A673 (cell line): ENCODE results near the gene TMED9. TPM values are rescaled to one million over a fixed set of nuclear protein-coding genes. Genes with fewer than 3 reads are reported as not detected.

Experiments
- BruUV-seq: library from RNA; stranded (reverse); fragments of 400-500 nt; replicated peaks from 2 replicates; lab custom pipeline; 2021; lab: Mats Ljungman, UMichigan
- CTCF ChIA-PET: fragments of 300-600 bp; sonication (Branson Sonifier 250); formaldehyde crosslinking; loops from one replicate; lab custom pipeline; 2022; ENCODE audit warnings: antibody characterized with exemption; lab: Charles Lee
- POLR2A ChIA-PET: fragments of 300-600 bp; sonication (Branson Sonifier 250); formaldehyde crosslinking; loops from one replicate; lab custom pipeline; 2022; ENCODE audit warnings: antibody characterized with exemption; ENCODE audit not compliant: low non-redundant PET; lab: Charles Lee
- DNase-seq: peaks from one replicate; pipeline ENCODE4 v3.0.0-alpha.2; 2015; ENCODE audit warnings: low spot score
- H3K27ac ChIP-seq: fragments of 200-600 bp; sonication (generic); 2 replicates; pipeline ENCODE4 v1.5.1; 2016; ENCODE audit warnings: mixed run types, low read depth, mild to moderate bottlenecking, mixed read lengths, antibody characterized with exemption, low read length; ENCODE audit not compliant: poor library complexity, severe bottlenecking
- H3K27me3 ChIP-seq: fragments of 200-600 bp; sonication (generic); replicated peaks from 2 replicates; pipeline ENCODE4 v1.6.1; 2017; ENCODE audit warnings: mixed run types, low read depth, mild to moderate bottlenecking, mixed read lengths, antibody characterized with exemption, low read length; ENCODE audit not compliant: insufficient read depth, poor library complexity
- H3K36me3 ChIP-seq: fragments of 200-600 bp; sonication (generic); 2 replicates; pipeline ENCODE4 v1.6.1; 2016; ENCODE audit warnings: mixed run types, mild to moderate bottlenecking, mixed read lengths, antibody characterized with exemption, low read length; ENCODE audit not compliant: insufficient read depth, poor library complexity, severe bottlenecking
- H3K4me1 ChIP-seq: fragments of 200-600 bp; sonication (generic); 2 replicates; pipeline ENCODE4 v1.6.1; 2017; ENCODE audit warnings: mixed run types, mild to moderate bottlenecking, mixed read lengths, antibody characterized with exemption, low read length; ENCODE audit not compliant: insufficient read depth, poor library complexity, severe bottlenecking
- H3K4me3 ChIP-seq: fragments of 200-600 bp; sonication (generic); 2 replicates; pipeline ENCODE4 v1.5.1; 2016; ENCODE audit warnings: low read depth, mixed run types, mild to moderate bottlenecking, mixed read lengths, low read length; ENCODE audit not compliant: poor library complexity, severe bottlenecking
- H3K9me3 ChIP-seq: fragments of 200-600 bp; sonication (generic); 2 replicates; pipeline ENCODE4 v1.6.1; 2016; ENCODE audit warnings: mixed run types, low read depth, mild to moderate bottlenecking, mixed read lengths, antibody characterized with exemption, low read length; ENCODE audit not compliant: poor library complexity, severe bottlenecking
- EZH2 ChIP-seq: fragments of 200-600 bp; sonication (generic); IDR thresholded peaks from 2 replicates; pipeline ENCODE4 v1.6.1; 2017; ENCODE audit warnings: borderline replicate concordance, low read depth, mild to moderate bottlenecking, mixed read lengths, antibody characterized with exemption, low read length; ENCODE audit not compliant: poor library complexity, severe bottlenecking
- intact Hi-C: fragments of 100-400 bp; cut with micrococcal nuclease; formaldehyde crosslinking; loops from one replicate; pipeline ENCODE4 v1.10.0; 2022; ENCODE audit not compliant: unreplicated experiment
- total RNA-seq: library from RNA; stranded (reverse); gene quantifications from 2 replicates; pipeline ENCODE4 v1.2.3, GENCODE V29; 2021
- TF ChIP-seq, protein P1 (sequence below): fragments of 300-800, 200-600 bp; sonication (generic); conservative IDR thresholded peaks from 2 replicates; pipeline ENCODE4 v1.5.1; 2017; ENCODE audit warnings: low read depth, mild to moderate bottlenecking, antibody characterized with exemption, low read length, moderate library complexity, mixed read lengths

The TMED9 gene
- total RNA-seq, 1 experiment from 2014 or later, result 88.6 TPM

GRCh38 chr5:177548495-177548894 is 43.5 kb upstream of the TMED9 start:
- DNase-seq, result no peak
- no peaks in the 10 kb centered on the region for H3K27me3 ChIP-seq
- CTCF ChIA-PET, result no interaction called here
- no peaks in the 10 kb centered on the region for H3K9me3 ChIP-seq
- POLR2A ChIA-PET, result no interaction called here
- no peak overlapping the region for H3K4me3 ChIP-seq
- no peak for TF ChIP-seq EZH2
- TF ChIP-seq, protein P1, sequence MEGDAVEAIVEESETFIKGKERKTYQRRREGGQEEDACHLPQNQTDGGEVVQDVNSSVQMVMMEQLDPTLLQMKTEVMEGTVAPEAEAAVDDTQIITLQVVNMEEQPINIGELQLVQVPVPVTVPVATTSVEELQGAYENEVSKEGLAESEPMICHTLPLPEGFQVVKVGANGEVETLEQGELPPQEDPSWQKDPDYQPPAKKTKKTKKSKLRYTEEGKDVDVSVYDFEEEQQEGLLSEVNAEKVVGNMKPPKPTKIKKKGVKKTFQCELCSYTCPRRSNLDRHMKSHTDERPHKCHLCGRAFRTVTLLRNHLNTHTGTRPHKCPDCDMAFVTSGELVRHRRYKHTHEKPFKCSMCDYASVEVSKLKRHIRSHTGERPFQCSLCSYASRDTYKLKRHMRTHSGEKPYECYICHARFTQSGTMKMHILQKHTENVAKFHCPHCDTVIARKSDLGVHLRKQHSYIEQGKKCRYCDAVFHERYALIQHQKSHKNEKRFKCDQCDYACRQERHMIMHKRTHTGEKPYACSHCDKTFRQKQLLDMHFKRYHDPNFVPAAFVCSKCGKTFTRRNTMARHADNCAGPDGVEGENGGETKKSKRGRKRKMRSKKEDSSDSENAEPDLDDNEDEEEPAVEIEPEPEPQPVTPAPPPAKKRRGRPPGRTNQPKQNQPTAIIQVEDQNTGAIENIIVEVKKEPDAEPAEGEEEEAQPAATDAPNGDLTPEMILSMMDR, result no peak
- peak overlapping the region; percentile 13 for H3K27ac ChIP-seq
- H3K4me1 ChIP-seq, result peaks cover 20% of the 10 kb centered on the region
- H3K36me3 ChIP-seq, result peaks cover 12% of the 10 kb centered on the region
- intact Hi-C loops, result no loop called here
- no TSS peak for BruUV-seq

DNA sequence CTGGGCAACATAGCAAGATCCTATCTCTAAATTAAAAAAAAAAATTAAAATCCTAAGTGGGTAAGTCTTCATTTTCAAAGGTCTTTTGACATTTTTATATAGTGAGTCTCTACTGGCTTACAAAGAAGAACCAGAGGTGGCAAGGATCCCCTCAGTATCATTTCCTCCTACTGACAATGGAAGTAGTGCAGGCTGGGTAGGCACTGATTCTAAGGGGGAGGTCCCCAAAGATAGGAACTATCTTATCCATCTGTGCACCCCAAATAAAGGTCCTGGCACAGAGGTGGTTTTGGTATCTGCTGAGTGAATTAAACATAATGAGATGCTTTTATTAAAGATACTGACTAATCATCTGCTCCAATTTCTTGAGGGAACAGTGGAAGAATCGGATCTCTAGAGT is 41.9 kb upstream of the TMED9 start:
- no peak overlapping the region for H3K27ac ChIP-seq
- DNase-seq, result no peak
- no TSS peak for BruUV-seq
- no peaks in the 10 kb centered on the region for H3K9me3 ChIP-seq
- intact Hi-C loops, result no loop called here
- ChIA-PET CTCF (no interaction called here), POLR2A (no interaction called here)
- no peaks in the 10 kb centered on the region for H3K27me3 ChIP-seq
- TF ChIP-seq, protein P1, result no peak
- no peak for TF ChIP-seq EZH2
- H3K4me3 ChIP-seq, result no peak overlapping the region
- H3K36me3 ChIP-seq, result peaks cover 12% of the 10 kb centered on the region
- peaks cover 19% of the 10 kb centered on the region for H3K4me1 ChIP-seq

DNA sequence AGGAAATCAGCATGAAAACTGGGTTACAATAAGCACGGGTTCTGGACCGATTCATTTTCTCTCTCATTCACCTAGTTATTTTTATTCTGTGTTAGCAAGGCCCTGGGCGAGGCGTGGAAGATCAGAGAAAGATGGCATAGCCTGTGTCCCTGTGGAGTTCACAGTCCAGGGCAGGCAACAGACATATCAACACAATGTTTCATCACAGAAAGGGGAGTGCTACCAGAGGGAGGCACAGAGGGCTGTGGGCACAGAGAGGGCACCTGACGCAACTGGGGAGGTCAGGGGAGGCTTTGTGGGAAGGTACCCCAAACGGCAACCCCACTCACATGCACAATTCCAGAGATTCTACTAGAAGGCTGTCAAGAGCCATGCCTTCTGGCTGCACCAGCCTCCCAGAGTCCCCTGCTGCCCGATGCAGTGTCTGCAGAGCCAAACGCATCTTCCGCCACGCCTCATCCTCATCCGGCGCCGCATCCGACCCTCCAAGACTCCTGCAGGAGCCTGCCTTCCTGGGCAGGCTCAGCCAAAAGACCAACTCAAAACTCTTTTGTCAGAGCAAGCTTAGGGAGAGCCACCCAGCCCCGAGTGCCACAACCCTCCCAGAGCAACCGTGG is 39.1 kb upstream of the TMED9 start:
- H3K36me3 ChIP-seq, result peaks cover 12% of the 10 kb centered on the region
- no peaks in the 10 kb centered on the region for H3K9me3 ChIP-seq
- intact Hi-C loops, result no loop called here
- H3K27ac ChIP-seq, result peak overlapping the region; percentile 80
- TF ChIP-seq, protein P1, result no peak
- TF ChIP-seq EZH2, result no peak
- peak; percentile 13 for DNase-seq
- CTCF ChIA-PET, result no interaction called here
- peak overlapping the region; percentile 85 for H3K4me3 ChIP-seq
- POLR2A ChIA-PET, result no interaction called here
- no peaks in the 10 kb centered on the region for H3K27me3 ChIP-seq
- BruUV-seq, result no TSS peak
- no peaks in the 10 kb centered on the region for H3K4me1 ChIP-seq
